Liver (tissue), 9 donors: ENCODE data around the gene HNRNPUL2. TPM values are rescaled to one million over a fixed set of nuclear protein-coding genes. Genes with fewer than 3 reads are reported as not detected.

Source experiments
- DNase-seq: peaks from one replicate; pipeline ENCODE4 v3.0.0-alpha.2; 2017; ENCODE audit warnings: low spot score
- H3K27ac ChIP-seq, 2 donors: one replicate each; pipeline ENCODE4 v1.7.0; 2013; ENCODE audit warnings: inconsistent platforms in 2 of 2, low read length in 2 of 2, control low read depth in 1 of 2, low read depth in 1 of 2, mild to moderate bottlenecking in 1 of 2
- H3K27me3 ChIP-seq, 4 donors: one replicate each; pipeline versions ENCODE4 v1.6.1 to v1.7.0; 2013; ENCODE audit warnings: low read length in 3 of 4, inconsistent platforms in 1 of 4, mild to moderate bottlenecking in 1 of 4, moderate library complexity in 1 of 4; ENCODE audit not compliant: control insufficient read depth in 4 of 4, insufficient read depth in 4 of 4
- H3K36me3 ChIP-seq, 4 donors: one replicate each; pipeline versions ENCODE4 v1.6.1 to v1.7.0; 2013; ENCODE audit warnings: low read length in 3 of 4, mild to moderate bottlenecking in 3 of 4, low read depth in 1 of 4, moderate library complexity in 1 of 4; ENCODE audit not compliant: control insufficient read depth in 4 of 4, insufficient read depth in 3 of 4
- H3K4me1 ChIP-seq, 4 donors: one replicate each; pipeline versions ENCODE4 v1.6.1 to v1.7.0; 2013; ENCODE audit warnings: low read length in 3 of 4, mild to moderate bottlenecking in 3 of 4, moderate library complexity in 1 of 4; ENCODE audit not compliant: control insufficient read depth in 4 of 4, insufficient read depth in 4 of 4
- H3K4me3 ChIP-seq, 3 donors: one replicate each; pipeline versions ENCODE4 v1.6.1 to v1.7.0; 2013; ENCODE audit warnings: low read length in 3 of 3, control low read depth in 1 of 3, low read depth in 1 of 3, mild to moderate bottlenecking in 1 of 3
- H3K9ac ChIP-seq, 2 donors: one replicate each; pipeline ENCODE4 v1.7.0; 2013; ENCODE audit warnings: low read length in 2 of 2, mild to moderate bottlenecking in 2 of 2, moderate library complexity in 2 of 2, control low read depth in 1 of 2, low read depth in 1 of 2
- H3K9me3 ChIP-seq, 4 donors: one replicate each; pipeline versions ENCODE4 v1.6.1 to v1.7.0; 2013; ENCODE audit warnings: low read length in 3 of 4; ENCODE audit not compliant: control insufficient read depth in 4 of 4
- EGR1 ChIP-seq, 2 donors: IDR thresholded peaks; 2 replicates each; pipeline ENCODE4 v1.6.1; 2016 to 2018; ENCODE audit warnings: antibody characterized with exemption in 2 of 2, low read depth in 2 of 2
- FOXA1 ChIP-seq: IDR thresholded peaks from 2 replicates; pipeline ENCODE4 v1.6.1; 2016; ENCODE audit warnings: antibody characterized with exemption
- FOXA2 ChIP-seq: IDR thresholded peaks from 2 replicates; pipeline ENCODE4 v1.6.1; 2016; ENCODE audit warnings: antibody characterized with exemption
- GABPA ChIP-seq, 2 donors: IDR thresholded peaks in 1 of 2; conservative IDR thresholded peaks in 1 of 2; 2 replicates each; pipeline ENCODE4 v1.6.1; 2016; ENCODE audit warnings: antibody characterized with exemption in 2 of 2, mild to moderate bottlenecking in 1 of 2, moderate library complexity in 1 of 2
- HNF4A ChIP-seq, 2 donors: conservative IDR thresholded peaks; 2 replicates each; pipeline ENCODE4 v1.6.1; 2016; ENCODE audit warnings: antibody characterized with exemption in 2 of 2, mild to moderate bottlenecking in 2 of 2
- HNF4G ChIP-seq: IDR thresholded peaks from 2 replicates; pipeline ENCODE4 v1.6.1; 2016; ENCODE audit warnings: antibody characterized with exemption
- JUND ChIP-seq, 2 donors: IDR thresholded peaks; 2 replicates each; pipeline ENCODE4 v1.6.1; 2016; ENCODE audit warnings: antibody characterized with exemption in 2 of 2
- MAX ChIP-seq: IDR thresholded peaks from 2 replicates; pipeline ENCODE4 v1.6.1; 2016; ENCODE audit warnings: antibody characterized with exemption
- NR2F2 ChIP-seq: IDR thresholded peaks from 2 replicates; pipeline ENCODE4 v1.6.1; 2016; ENCODE audit warnings: antibody characterized with exemption
- RAD21 ChIP-seq, 2 donors: IDR thresholded peaks; 2 replicates each; pipeline ENCODE4 v1.6.1; 2016; ENCODE audit warnings: antibody characterized with exemption in 2 of 2, mild to moderate bottlenecking in 2 of 2
- REST ChIP-seq: IDR thresholded peaks from 2 replicates; pipeline ENCODE4 v1.6.1; 2016; ENCODE audit warnings: antibody characterized with exemption, mild to moderate bottlenecking
- RXRA ChIP-seq, 2 donors: IDR thresholded peaks; 2 replicates each; pipeline ENCODE4 v1.6.1; 2017 to 2018; ENCODE audit warnings: antibody characterized with exemption in 2 of 2, mild to moderate bottlenecking in 1 of 2
- SP1 ChIP-seq: IDR thresholded peaks from 2 replicates; pipeline ENCODE4 v1.6.1; 2018; ENCODE audit warnings: antibody characterized with exemption, mild to moderate bottlenecking
- TAF1 ChIP-seq: conservative IDR thresholded peaks from 2 replicates; pipeline ENCODE4 v1.6.1; 2016; ENCODE audit warnings: antibody characterized with exemption, mild to moderate bottlenecking
- YY1 ChIP-seq: IDR thresholded peaks from 2 replicates; pipeline ENCODE4 v1.6.1; 2016; ENCODE audit warnings: antibody characterized with exemption, mild to moderate bottlenecking
- WGBS: extraction: QIAGEN DNeasy Blood & Tissue Kit; methylation state at CpG from one replicate; pipeline ENCODE4 v1.1.7; 2013; 5-methylcytosine and 5-hydroxymethylcytosine counted together
- polyA plus RNA-seq, 2 donors: library from polyadenylated mRNA; stranded (reverse) in 1 of 2; unstranded in 1 of 2; fragments of 200-250 nt in 1 of 2; fragments of >200 nt in 1 of 2; fragmentation: Nextera tagmentation in 1 of 2; extraction: Ambion mirVana in 1 of 2; gene quantifications; one replicate each; pipeline versions ENCODE4 v1.2.1 to v1.2.3, GENCODE V29; 2013 to 2015
- total RNA-seq, 2 donors: library from RNA; depleted of rRNA; stranded (reverse); fragments of >200 nt; gene quantifications; one replicate each; pipeline ENCODE4 v1.2.3, GENCODE V29; 2014
- TF ChIP-seq, protein P1 (sequence below): IDR thresholded peaks from 2 replicates; pipeline ENCODE4 v1.6.1; 2016; ENCODE audit warnings: antibody characterized with exemption
- TF ChIP-seq, protein P2 (sequence below): IDR thresholded peaks from 2 replicates; pipeline ENCODE4 v1.6.1; 2016; ENCODE audit warnings: antibody characterized with exemption
- TF ChIP-seq, protein P3 (sequence below): fragments of 150-350 bp; IDR thresholded peaks from 2 replicates; pipeline ENCODE4 v1.5.1; 2017; ENCODE audit warnings: improper control_type of control experiment, low read depth, low read length; ENCODE audit not compliant: missing input control
- donor health status: healthy.
- donor health status: healthy.
- donor health status: healthy.
- donor health status: healthy.
- donor health status: healthy.

The HNRNPUL2 gene
- total and polyA plus RNA-seq, 4 donors, result 1.3 to 17.0 (median 13.0) TPM

- Histone ChIP-seq H3K27me3 (no peaks in the 10 kb centered on the region), H3K36me3 (peaks cover 0 to 7% (median under 1%) of the 10 kb centered on the region in 4 donors), H3K4me1 (peaks cover 15 to 50% (median 38%) of the 10 kb centered on the region in 4 donors), H3K9me3 (no peaks in the 10 kb centered on the region), H3K27ac (peak within 1 kb of the TSS; percentile 83 to 86), H3K9ac (peak within 1 kb of the TSS; percentile 80 to 84), H3K4me3 (peak within 1 kb of the TSS; percentile 82 to 92 (median 86))
- DNase-seq, result peak; percentile 82
- TF ChIP-seq SP1 (no peak), YY1 (peak; percentile 91), RAD21 (IDR thresholded peaks at IDR 0.05) (peak in 1 of 2 donors; percentile 25), GABPA (IDR thresholded peaks at IDR 0.05 in 1 of 2, conservative IDR thresholded peaks at IDR 0.05 in 1 of 2) (peak in 1 of 2 donors; percentile 77), RXRA (IDR thresholded peaks at IDR 0.05) (peak in 1 of 2 donors; percentile 28), REST (peak; percentile 48), NR2F2 (peak; percentile 23), EGR1 (IDR thresholded peaks at IDR 0.05; ENCODE audit: low read depth in 2 of 2) (peak in 1 of 2 donors; percentile 10), FOXA1 (peak; percentile 38), HNF4A (conservative IDR thresholded peaks at IDR 0.05) (no peak), HNF4G (no peak), TAF1 (peak; percentile 52), MAX (no peak), FOXA2 (no peak), JUND (IDR thresholded peaks at IDR 0.05) (no peak)
- TF ChIP-seq, protein P1, sequence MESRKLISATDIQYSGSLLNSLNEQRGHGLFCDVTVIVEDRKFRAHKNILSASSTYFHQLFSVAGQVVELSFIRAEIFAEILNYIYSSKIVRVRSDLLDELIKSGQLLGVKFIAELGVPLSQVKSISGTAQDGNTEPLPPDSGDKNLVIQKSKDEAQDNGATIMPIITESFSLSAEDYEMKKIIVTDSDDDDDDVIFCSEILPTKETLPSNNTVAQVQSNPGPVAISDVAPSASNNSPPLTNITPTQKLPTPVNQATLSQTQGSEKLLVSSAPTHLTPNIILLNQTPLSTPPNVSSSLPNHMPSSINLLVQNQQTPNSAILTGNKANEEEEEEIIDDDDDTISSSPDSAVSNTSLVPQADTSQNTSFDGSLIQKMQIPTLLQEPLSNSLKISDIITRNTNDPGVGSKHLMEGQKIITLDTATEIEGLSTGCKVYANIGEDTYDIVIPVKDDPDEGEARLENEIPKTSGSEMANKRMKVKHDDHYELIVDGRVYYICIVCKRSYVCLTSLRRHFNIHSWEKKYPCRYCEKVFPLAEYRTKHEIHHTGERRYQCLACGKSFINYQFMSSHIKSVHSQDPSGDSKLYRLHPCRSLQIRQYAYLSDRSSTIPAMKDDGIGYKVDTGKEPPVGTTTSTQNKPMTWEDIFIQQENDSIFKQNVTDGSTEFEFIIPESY, result no peak
- TF ChIP-seq, protein P2, sequence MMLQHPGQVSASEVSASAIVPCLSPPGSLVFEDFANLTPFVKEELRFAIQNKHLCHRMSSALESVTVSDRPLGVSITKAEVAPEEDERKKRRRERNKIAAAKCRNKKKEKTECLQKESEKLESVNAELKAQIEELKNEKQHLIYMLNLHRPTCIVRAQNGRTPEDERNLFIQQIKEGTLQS, result no peak
- TF ChIP-seq, protein P3, sequence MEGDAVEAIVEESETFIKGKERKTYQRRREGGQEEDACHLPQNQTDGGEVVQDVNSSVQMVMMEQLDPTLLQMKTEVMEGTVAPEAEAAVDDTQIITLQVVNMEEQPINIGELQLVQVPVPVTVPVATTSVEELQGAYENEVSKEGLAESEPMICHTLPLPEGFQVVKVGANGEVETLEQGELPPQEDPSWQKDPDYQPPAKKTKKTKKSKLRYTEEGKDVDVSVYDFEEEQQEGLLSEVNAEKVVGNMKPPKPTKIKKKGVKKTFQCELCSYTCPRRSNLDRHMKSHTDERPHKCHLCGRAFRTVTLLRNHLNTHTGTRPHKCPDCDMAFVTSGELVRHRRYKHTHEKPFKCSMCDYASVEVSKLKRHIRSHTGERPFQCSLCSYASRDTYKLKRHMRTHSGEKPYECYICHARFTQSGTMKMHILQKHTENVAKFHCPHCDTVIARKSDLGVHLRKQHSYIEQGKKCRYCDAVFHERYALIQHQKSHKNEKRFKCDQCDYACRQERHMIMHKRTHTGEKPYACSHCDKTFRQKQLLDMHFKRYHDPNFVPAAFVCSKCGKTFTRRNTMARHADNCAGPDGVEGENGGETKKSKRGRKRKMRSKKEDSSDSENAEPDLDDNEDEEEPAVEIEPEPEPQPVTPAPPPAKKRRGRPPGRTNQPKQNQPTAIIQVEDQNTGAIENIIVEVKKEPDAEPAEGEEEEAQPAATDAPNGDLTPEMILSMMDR, result no peak
- WGBS, result under 1% methylated on average over 59 of the region's 59 CpGs
These were observed 55.5 kb downstream of the HNRNPUL2 start, which contains the start of the genes LBHD1 and UQCC3 for GRCh38 chr11:62671608-62672389. Gene LBHD1, minus strand, starts transcription at chr11:62672267. Its CDS starts 2,236 bp downstream, at chr11:62670031. Gene UQCC3, plus strand, starts transcription at chr11:62671673. Its CDS starts 73 bp downstream, at chr11:62671746.
